A549 (cell line): ENCODE measurements around the gene LIPA.

Source experiments
- RCOR1 ChIP-seq: fragments of 150-350 bp; IDR thresholded peaks from 2 replicates; pipeline ENCODE4 v1.6.1; 2014; ENCODE audit warnings: antibody characterized with exemption, low read length, low read depth
- SMC3 ChIP-seq: fragments of >200 bp; sonication (Bioruptor Twin); formaldehyde crosslinking; IDR thresholded peaks from 3 replicates; pipeline ENCODE4 v1.6.1; 2018; ENCODE audit warnings: inconsistent platforms

GRCh38 chr10:89173075-89173474 lies 78.5 kb downstream of the LIPA start:
- TF ChIP-seq RCOR1 (no peak), SMC3 (no peak)
